Activated CD8-positive, alpha-beta memory T cell treated with anti-CD3 and anti-CD28 coated beads, Interleukin-2, amount 50 U/mL, for 24 hours (primary cell): ENCODE measurements around the gene CDH16.

Experiments used
- DNase-seq: peaks from one replicate; pipeline ENCODE4 v3.0.0-alpha.2; 2020; ENCODE audit errors: extremely low read depth

Gene CDH16

GRCh38 chr16:66895999-66896398 lies 22.7 kb downstream of the CDH16 start:
- DNase-seq: no peak

- DNase-seq: no peak
These were observed 23.1 kb downstream of the CDH16 start for GRCh38 chr16:66895689-66895979.

GRCh38 chr16:66894948-66895688 lies 23.6 kb downstream of the CDH16 start:
- no peak for DNase-seq

GRCh38 chr16:66894055-66894454 lies 24.6 kb downstream of the CDH16 start:
- DNase-seq: no peak

- no peak for DNase-seq
These were observed 26.9 kb downstream of the CDH16 start for GRCh38 chr16:66891797-66892196.

- no peak for DNase-seq
These were observed 27.3 kb downstream of the CDH16 start for GRCh38 chr16:66891360-66891759.

- DNase-seq: no peak
These were observed 27.9 kb downstream of the CDH16 start for GRCh38 chr16:66890799-66891198.

- no peak for DNase-seq
These were observed 29.1 kb downstream of the CDH16 start for GRCh38 chr16:66889622-66890021.

- DNase-seq: no peak
These were observed 29.8 kb downstream of the CDH16 start for GRCh38 chr16:66888647-66889615.

- DNase-seq: no peak
These were observed 31.8 kb downstream of the CDH16 start for GRCh38 chr16:66886914-66887313.

- no peak for DNase-seq
These were observed 32.4 kb downstream of the CDH16 start for GRCh38 chr16:66886321-66886720.

- no peak for DNase-seq
These were observed 33.2 kb downstream of the CDH16 start for GRCh38 chr16:66885491-66885890.

- DNase-seq: no peak
These were observed 36.0 kb downstream of the CDH16 start for GRCh38 chr16:66882702-66883101.

GRCh38 chr16:66881964-66882508 lies 36.6 kb downstream of the CDH16 start:
- no peak for DNase-seq

- DNase-seq: no peak
These were observed 37.1 kb downstream of the CDH16 start for GRCh38 chr16:66881560-66881959.

- no peak for DNase-seq
These were observed 37.7 kb downstream of the CDH16 start for GRCh38 chr16:66881014-66881417.

GRCh38 chr16:66880288-66881013 lies 38.2 kb downstream of the CDH16 start, which contains the start of gene PDP2:
Gene PDP2, plus strand, starts transcription at chr16:66880515. Its CDS starts 3,770 bp downstream, at chr16:66884285.
- DNase-seq: peak; percentile 82

GRCh38 chr16:66878067-66878466 lies 40.6 kb downstream of the CDH16 start:
- peak; percentile 35 for DNase-seq

GRCh38 chr16:66874079-66874775 lies 44.5 kb downstream of the CDH16 start:
- DNase-seq: no peak

GRCh38 chr16:66873685-66874055 lies 45.0 kb downstream of the CDH16 start:
- DNase-seq: no peak

- peak; percentile 84 for DNase-seq
These were observed 45.6 kb downstream of the CDH16 start for GRCh38 chr16:66872943-66873684.
